T-helper 1 cell treated with Interleukin-12 subunit alpha and Interleukin-12 subunit beta and Interleukin-4 antibody, amounts not matched to agents 30 ng/mL and 1 ng/mL, for 36 hours (primary cell): ENCODE data around the gene VAPB. TPM values are rescaled to one million over a fixed set of nuclear protein-coding genes. Genes with fewer than 3 reads are reported as not detected.
"Not testable (repeated sequence)": the region's sequence is repeated elsewhere in the genome, so short reads cannot be mapped to it uniquely, and the experiment has no call there.

Experiments
- intact Hi-C: fragments of 100-400 bp; cut with micrococcal nuclease; formaldehyde crosslinking; loops from one replicate; pipeline ENCODE4 v1.15.1; 2024
- total RNA-seq: library from RNA; stranded (reverse); gene quantifications from 2 replicates; pipeline ENCODE4 v1.2.3, GENCODE V29; 2022

VAPB gene, protein sequence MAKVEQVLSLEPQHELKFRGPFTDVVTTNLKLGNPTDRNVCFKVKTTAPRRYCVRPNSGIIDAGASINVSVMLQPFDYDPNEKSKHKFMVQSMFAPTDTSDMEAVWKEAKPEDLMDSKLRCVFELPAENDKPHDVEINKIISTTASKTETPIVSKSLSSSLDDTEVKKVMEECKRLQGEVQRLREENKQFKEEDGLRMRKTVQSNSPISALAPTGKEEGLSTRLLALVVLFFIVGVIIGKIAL
- total RNA-seq = 31.9 and 32.4 TPM in 2 replicates

DNA sequence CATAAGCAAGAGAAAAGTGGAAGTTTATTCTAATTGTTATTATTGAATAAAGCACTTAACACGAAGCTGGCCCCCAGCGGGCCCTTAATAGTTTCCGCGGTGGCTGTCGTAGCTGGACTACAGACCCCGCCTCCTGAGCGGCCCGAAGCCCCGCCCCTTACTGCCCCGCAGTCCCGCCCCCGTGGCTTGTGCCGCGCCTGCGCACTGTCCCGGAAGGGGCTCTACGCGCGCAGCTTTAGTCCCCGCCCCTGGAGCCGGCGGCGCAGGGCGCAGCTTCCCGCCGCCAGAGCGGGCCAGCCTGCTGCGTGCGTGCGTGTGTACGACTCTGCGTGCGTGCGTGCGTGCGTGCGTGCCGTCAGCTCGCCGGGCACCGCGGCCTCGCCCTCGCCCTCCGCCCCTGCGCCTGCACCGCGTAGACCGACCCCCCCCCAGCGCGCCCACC lies at the start of gene VAPB:
Gene VAPB, plus strand, starts transcription at position 348 of the 442 bp plus-strand sequence. CDS start 231 bp downstream, outside the sequence.
- intact Hi-C loops = loop anchor here (1.0 to 5.0 kb wide), 14 partner anchors 19 to 996 kb away; partner anchors contain the start of genes ATP5F1E, NELFCD and PRELID3B

DNA sequence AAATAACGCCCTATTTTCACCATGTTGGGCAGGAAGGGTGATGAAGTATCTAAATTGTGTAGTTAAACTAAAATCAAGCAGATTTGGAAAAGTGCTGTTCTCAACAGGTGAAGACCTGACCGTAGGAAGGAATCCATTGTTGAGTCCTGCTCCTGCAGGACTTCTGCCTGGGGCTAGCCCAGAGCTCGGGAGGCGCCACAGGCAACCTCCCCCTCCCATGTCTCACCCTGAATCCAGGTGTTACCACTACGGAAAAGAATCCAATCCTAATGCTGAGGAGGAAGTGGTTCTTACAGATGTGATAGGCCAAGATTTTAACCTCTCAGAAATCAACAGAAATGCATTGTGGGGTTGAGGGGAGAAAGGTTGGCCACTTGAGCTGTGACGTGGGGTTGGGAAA lies 49.3 kb upstream of the VAPB start:
- intact Hi-C loops = no loop called here

DNA sequence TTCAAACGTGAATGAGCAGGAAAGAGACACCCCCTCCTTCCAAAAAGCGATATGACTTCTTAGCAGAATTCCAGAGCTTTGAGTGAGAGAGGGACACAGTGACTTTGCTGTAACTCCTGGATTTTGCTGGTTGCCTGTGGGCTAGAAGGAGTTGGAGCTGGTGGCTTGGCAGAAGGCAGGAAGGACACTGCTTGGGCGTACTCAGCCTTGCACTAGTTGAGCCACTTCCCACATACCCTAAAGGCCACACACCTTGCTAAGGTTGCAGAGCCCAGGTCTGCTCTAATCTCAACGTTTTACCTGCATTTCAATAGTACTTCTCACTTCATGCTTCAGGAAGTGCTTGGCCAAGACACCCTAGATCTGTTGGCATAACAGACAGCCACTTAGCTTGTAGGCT lies 48.9 kb upstream of the VAPB start:
- intact Hi-C loops = no loop called here

DNA sequence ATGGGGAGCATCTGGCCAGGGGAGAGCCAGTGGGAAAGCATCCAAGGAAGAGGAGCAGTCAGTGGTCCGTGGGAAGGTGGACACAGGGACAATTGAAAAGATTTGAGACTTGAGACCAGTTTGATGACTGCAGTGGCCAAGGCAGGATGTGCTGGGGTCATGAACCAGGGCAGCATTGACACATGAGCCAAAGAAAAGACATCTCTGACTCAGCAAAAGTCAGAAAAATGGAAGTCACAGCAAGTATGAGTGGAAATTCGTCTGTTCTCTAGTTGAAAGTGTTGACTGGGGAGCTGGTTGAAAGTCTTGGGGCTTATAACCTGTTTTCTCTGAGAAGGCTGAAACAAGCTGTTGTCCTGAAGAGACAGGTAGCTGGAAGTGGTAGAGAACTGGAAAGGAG lies 48.2 kb upstream of the VAPB start:
- intact Hi-C loops = no loop called here

DNA sequence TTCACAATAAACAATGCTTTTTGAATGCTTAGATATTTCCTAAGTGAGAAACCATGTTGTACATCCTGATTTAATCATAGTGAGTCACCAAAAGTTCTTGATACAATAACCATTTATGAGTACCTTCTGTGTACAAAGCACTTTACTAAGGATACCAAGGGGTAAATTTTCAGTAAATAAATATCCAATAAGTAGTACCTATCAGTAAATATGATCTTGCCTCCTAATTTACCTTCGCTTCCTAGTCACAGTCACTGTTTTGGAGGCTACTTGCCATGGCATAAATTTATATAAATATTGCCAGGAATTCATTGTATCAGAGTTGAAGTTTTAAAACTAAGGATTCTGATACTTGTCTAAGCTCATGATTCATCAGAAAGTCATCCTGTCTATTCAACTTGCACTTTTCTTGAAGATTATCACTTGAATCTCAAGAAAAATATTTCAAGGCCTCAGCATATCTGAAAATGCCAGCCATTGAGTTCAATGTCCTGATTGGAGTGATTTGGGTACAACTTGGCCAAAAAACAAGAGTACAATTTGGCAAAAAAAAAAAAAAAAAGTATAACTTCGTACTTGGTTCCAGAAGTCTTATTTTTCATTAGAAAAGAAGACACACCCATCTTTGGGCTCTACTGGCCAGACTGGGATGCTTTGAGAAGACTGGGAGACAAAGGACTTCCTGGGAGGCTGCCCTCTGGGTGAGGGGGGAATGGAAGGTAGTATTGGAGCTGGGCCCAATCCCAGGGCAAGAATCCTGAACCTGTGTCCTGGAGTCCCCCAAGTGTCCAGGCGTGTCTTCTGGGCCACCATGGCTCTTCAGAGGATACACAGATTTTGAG lies 46.7 kb upstream of the VAPB start:
- intact Hi-C loops = no loop called here

DNA sequence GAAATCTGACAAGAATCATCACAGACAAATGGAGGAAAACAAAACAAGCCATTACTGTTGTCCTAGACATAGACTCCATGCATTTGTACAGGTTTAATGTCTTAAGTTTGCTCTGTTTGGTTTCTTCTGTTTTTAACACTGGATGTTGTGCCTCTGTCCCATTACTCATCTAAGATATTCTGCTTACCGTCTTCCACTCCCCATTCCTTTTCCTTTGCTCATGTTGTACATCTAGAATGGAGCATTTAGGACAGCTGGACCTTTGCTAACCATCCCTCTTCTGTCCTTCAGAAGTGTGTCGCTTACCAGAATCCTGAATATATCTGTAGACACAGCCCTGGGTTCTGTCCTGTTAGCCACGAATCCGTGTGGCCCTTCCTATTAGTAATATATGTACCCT lies 44.3 kb upstream of the VAPB start:
- intact Hi-C loops = no loop called here

DNA sequence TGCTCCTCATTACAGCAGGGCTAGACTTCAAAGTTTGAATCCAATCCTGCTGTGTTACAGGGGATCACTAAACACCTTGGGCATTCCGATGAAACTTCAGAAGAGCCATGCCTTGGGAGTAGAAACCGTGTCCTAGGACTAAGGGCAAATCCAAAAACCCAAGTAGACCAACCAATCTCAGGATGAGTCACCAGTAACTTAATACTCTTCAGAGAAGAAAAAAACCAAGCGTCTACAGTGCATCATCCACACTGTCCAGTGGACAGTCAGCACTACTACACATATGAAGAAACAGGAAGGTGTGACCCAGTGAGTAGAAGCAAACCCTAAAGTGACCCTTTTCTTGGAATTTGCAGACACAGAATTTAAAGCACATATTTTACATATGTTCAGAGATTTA lies 39.5 kb upstream of the VAPB start:
- intact Hi-C loops = no loop called here

DNA sequence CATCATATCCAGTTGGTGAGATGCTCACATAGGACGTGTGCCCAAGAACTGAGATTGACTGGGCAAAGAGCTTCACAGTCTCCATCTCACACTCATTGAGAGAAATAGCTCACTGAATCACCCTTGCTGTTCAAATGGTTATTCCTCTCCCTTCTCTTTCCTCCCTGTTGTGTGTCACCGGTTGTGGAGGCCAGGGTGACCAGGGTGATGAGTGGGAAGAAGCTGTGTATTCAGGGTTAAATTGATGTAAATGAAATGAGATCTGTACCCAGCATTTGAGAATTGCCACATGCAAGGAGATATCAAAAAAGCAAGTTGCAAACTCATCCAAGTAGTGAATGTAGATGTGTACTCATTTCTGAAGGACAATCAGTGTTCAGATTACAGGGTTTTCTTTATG lies 36.6 kb upstream of the VAPB start:
- intact Hi-C loops = no loop called here

DNA sequence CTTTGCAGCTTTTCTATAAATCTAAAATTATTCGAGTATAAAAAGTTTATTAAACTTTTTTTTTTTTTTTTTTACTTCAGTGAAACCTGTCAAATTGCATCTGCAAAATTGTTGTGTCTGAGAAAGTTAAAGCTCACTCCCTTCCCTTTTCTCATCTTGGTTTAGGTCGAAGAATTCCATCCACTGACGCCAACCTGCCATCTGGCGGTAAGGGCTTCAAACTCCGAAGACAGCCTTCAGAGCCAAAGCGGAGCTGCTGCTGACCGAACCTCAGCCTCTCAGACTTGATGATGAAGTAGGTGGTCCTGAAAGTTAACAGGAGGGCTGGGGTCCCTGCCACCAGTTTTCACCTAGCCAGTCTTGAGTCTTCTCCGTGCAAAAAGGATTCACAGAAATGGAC lies 29.6 kb upstream of the VAPB start:
- intact Hi-C loops = no loop called here

DNA sequence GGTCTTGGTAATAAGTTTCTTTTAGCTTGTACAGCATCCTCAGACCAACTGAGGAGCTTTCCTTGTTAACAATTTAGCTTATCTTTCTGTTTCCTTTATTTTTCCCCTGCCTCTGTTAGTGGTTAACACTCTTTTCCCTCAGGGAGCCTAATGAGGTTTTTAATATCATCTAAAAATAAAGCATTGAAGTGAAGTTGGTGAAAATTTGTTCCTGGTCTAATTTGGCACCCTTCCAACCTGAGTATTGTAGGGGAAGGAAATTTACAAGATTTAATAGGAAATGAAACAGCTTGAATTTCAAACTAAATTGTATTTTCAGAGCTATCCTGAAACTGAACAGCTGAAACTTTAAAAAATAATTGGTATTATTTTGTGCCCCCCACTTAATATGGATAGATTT lies 28.1 kb upstream of the VAPB start:
- intact Hi-C loops = no loop called here

DNA sequence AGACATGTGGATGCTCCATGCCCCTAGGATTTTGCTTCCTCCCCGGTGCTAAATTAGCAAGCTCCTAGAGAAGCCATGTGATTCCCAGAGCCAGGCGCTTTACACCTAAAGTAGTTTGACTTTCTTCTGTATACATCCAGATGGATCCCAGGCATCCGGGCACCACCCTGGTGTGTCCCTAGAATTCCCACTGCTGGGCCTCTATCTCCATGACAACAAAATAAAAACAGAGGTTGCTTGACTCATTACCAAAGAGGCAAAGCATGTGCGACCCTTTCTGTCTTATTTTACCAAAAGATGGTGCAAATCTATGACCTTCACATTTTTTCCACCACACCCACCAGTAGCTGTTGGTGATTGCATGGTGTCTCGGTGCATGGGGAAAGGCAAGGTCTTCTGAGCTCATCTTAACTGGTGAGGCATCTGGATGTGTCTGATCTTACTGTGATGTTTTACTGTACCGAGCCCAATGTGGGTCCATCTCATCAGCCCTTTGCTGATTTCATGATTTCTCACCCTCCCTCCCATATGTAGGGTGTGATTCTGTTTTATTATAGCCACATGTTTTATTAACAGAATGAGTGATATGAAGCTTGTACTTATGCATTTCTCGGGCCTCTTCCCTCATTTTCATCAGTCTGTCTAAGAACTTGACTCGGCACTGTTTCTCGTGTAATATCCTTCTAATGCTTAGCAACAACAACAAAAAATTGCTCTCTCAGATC lies 27.4 kb upstream of the VAPB start:
- intact Hi-C loops = no loop called here

DNA sequence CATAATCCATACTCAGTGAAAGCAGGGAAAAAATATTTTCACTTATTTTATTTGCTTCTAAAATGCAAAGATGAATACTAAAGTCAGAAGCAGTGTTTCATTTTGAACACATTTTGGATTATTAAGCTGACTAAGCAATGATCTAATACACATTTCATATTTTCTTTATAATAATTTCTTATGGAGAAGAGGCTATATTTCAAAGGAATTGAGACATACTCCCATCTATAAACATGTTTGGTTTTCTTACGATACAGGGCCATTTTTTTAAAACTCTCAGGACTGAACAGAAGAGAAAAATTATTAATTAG lies 26.9 kb upstream of the VAPB start:
- intact Hi-C loops = no loop called here

DNA sequence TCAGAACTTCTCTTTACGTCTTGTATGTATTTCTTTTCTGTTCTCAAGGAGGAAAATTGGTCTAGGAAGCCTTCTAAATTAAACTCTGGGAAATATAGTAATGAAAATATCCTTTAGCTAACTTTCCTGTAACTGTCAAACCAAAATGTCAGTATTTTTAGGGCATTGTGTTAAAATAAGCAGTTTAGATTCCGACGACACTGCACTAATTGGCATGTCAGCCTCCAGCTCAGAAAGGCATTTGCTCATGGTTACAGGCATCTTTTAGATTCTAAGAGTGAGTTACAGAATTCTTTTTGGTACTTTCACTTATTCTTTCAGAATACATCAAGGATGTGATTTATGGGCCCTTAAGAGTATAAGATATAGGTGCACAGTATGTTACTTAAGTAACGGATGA lies 26.1 kb upstream of the VAPB start:
- intact Hi-C loops = no loop called here

DNA sequence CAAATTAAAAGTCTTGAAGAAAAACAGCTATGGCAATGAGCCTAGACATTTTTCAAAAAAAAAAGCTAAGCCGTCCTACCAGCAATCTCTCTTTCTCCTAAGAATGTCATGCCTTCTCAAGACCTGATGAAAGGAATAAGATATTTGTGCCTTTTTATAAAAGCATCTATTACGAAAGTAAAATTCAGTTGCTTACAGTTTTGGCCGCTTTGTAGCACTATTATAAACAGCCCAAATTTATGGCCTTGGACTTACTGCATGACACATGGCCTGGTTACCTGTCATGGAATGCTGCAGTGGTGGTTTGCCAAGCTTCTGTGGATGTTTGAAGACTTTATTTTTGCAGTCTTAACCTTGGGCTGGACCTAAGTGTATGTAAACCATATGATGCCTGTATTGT lies 22.2 kb upstream of the VAPB start:
- intact Hi-C loops = no loop called here

DNA sequence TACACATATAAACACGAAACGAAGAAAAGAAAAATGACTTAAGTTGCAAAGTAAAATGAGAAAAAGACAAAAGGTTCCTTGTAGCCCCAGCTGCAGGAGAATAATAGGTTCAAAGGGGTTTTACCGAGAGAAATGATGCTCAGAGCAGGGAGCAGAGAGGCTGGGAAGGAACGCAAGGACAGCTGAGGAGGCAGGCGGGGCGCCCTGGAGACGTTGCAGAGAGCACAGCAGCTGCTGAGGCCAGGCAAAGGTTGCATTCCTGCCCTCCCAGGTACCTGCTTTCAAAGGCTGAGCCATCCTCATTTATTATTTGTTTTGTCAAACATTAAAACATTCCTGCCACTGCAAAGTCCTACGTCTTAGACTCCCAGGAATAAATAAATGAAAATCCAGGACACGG lies 16.2 kb upstream of the VAPB start:
- intact Hi-C loops = no loop called here

DNA sequence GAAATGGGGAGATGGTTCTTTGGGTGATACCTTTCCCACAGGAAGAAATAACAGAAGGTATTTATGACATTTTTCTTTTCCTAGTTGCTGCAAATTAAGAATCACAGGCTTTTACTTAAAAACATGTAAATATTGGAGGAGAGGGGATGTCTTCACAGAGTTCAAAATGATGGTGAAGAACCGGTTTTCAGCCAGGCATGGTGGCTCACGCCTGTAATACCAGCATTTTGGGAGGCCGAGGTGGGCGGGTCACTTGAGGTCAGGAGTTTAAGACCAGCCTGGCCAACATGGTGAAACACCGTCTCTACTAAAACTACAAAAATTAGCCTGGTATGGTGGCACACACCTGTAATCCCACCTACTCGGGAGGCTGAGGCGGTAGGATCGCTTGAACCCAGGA lies 15.7 kb upstream of the VAPB start:
- intact Hi-C loops = not testable (repeated sequence)

DNA sequence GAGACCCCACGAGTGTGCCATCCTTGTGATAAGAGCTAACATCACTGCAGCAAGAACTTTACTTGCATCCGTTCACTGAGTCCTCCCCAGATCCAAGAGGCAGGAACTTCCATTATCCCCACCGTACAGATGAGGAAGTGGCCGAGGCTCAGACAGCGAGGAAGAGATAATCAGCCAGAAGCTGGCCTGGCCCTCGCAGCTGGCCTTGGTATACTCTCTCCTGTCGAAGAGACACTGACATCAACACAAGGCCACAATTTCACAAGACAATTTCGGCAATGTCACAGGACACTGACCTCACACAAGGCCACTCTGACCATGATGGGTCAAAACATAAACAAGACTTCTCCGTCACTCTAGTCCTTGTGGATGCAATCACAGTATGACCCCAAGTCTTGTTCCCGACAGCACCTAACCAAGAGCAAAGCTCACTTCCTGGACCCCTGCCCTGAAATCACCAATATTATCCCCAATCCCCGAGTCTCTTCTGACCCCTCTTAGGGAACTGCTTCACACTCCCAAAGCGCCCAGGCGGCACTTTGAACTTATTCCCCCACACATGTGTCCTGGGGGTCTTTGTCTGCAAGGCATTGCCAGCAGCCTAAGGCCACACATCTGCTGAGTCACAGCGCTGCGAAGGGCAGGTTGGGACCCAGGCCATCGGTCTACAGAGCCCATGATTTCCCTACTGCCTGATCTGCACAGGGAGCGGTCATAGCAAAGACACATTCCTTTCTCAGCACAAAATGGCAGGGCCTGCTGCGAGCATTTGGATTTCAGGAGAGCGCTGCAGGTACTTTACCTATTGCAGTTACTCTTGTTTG lies 14.8 kb upstream of the VAPB start:
- intact Hi-C loops = no loop called here

DNA sequence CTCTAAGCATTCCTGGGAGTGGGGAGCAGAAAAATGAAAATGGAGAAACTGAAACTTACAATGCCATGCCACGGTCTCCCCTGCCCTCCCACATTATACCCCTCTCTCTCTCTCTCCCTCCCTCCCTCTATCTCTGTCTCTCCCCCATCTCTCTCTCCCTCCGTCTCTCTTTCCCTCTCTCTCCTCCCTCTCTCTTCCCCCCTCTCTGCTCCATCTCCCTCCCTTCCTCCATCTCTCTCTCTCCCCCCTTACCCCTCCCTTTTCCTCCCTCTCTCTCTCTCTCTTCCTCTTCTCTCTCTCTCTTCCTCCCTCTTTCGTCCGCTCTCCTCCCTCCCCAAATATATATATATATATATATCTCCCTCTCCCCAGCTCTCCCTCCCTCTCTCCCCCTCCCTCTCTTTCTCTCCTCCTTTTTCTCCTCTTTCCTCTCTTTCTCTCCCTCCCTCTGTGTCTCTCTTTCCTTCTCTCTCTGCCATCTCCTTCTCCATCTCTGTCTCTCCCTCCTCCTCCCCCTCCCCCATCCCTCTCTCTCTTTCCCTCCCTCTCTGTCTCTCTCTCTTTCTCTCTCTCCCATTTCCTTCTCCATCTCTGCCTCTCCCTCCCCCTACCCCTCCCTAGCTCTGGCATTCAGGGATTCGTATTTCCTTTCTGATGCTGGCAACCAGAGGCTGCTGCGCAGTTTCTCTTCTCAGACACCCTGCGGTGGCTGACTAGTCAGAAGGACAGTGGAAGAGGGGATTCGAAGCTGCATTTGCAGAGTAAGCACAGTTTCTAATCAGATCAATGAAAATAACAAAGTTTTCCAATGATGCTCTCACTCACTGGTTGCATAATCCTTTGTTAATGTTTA lies 13.9 kb upstream of the VAPB start:
- intact Hi-C loops = no loop called here

DNA sequence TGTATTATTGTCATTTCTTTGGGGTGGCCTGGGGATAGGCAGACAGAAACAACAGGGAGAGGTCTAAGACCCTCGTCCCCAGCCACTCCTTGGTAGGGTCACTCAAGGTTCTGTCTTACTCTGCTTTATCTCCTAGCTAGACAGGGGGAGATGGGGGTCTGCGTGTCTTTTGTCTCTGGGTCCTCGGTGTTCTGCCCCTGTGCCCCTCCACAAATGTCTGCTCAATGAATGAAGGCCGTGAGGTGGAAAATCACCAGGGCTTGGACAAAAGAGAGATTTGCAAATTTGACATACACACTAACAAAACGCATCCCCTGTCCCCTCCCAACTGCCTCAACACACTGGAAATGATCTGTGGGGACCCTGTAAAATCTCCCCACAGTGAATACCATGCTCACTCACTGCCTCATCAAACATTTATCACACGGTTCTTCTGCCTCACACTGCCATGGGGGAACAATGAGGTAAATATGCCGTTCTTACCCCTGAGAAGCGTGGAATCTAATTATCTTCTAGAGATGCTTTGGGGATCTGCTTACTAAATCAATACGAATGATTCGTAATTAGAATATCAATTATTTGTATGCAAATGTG lies 13.2 kb upstream of the VAPB start:
- intact Hi-C loops = no loop called here

DNA sequence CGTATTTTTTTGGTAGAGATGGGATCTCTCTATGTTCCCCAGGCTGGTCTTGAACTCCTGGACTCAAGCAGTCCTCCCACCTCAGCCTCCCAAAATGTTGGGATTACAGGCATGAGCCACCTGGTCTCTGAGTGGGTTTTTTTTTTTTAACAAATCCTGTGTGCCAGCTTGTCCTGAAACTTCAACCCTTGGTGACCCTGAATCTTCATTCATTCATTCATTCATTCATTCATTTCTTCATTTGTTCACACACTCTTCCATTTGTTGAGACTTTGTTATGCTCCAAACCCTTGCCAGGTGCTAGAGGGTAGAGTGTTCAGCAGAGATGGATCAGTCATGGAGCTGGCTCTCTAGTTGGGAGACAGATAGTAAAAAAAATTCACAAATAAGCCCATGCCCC lies 12.0 kb upstream of the VAPB start:
- intact Hi-C loops = no loop called here
